ENCODE data around the gene ID3.

The ID3 gene

DNA sequence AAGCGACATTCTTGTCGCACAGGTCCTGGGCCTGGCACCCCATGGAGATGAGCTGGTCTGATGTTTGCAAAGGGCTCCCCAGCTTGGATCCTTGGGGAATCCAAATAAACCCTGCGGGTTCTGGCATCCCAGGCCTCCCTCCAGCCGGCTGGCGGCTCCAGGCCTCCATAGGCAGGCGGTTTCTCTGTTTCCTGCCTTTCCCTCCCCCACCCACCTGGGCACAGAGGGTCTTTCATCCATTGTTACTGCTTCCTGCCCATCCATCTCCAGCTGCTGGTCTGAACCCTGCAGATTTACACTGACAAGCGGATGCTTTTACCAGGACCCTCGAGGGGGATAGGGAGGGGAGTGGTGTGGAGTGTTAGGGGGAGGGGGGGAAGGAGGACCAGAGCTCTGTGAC, 39.1 kb upstream of the ID3 start:
- no peak for DNase-seq (ENCODE audit: insufficient read length, low spot score)
- TF ChIP-seq, protein P1, sequence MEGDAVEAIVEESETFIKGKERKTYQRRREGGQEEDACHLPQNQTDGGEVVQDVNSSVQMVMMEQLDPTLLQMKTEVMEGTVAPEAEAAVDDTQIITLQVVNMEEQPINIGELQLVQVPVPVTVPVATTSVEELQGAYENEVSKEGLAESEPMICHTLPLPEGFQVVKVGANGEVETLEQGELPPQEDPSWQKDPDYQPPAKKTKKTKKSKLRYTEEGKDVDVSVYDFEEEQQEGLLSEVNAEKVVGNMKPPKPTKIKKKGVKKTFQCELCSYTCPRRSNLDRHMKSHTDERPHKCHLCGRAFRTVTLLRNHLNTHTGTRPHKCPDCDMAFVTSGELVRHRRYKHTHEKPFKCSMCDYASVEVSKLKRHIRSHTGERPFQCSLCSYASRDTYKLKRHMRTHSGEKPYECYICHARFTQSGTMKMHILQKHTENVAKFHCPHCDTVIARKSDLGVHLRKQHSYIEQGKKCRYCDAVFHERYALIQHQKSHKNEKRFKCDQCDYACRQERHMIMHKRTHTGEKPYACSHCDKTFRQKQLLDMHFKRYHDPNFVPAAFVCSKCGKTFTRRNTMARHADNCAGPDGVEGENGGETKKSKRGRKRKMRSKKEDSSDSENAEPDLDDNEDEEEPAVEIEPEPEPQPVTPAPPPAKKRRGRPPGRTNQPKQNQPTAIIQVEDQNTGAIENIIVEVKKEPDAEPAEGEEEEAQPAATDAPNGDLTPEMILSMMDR (IDR thresholded peaks at IDR 0.05; ENCODE audit: insufficient read depth, missing control alignments): no peak
- no peak for FAIRE-seq

DNA sequence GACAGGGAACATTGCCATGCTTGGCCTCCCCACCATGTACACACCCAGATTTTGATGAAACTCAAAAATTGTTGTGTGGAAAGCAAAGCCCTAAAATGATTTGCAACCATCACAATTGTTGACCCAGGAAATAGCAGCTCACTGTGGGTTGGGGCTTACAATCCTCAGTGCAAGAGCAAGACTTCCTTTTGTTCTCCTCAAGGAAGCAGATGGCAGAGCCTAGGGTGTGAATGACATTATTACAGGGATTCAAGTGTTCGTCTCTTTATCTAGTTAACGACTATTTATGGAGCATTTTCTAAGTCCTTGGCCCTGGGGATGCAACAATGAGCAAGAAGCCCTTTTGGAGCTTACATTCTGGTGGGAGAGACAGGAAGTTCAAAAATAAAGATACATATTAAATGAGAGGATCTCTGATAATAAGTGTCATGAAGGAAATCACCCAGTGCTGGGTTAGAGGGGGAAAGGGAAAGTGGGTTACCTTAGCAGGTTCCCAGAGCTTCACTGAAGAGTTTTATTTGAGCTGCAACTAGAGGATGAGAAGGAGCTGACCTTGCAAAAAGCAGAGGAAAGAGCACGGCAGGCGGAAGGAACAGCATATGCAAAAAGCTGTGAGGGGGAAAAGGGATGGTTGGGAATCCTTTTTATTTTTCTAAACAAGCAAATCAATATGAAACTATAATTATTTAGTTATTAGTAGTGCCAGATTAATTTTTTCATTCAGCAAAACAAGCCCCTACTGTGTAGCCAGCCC, 38.5 kb upstream of the ID3 start:
- DNase-seq (ENCODE audit: insufficient read length, low spot score): no peak
- no peak for FAIRE-seq
- TF ChIP-seq, protein P1 (IDR thresholded peaks at IDR 0.05; ENCODE audit: insufficient read depth, missing control alignments): no peak

- TF ChIP-seq, protein P1 (IDR thresholded peaks at IDR 0.05; ENCODE audit: insufficient read depth, missing control alignments): no peak
- DNase-seq (ENCODE audit: insufficient read length, low spot score): no peak
- FAIRE-seq: no peak
Measured at GRCh38 chr1:23596382-23597358, 37.4 kb upstream of the ID3 start.

- TF ChIP-seq, protein P1 (IDR thresholded peaks at IDR 0.05; ENCODE audit: insufficient read depth, missing control alignments): no peak
- DNase-seq (ENCODE audit: insufficient read length, low spot score) (no peak), FAIRE-seq (no peak)
Measured at GRCh38 chr1:23594927-23595353, 35.6 kb upstream of the ID3 start.

- no peak for FAIRE-seq
- no peak for DNase-seq (ENCODE audit: insufficient read length, low spot score)
- TF ChIP-seq, protein P1 (IDR thresholded peaks at IDR 0.05; ENCODE audit: insufficient read depth, missing control alignments): no peak
Measured at GRCh38 chr1:23594149-23594907, 35.0 kb upstream of the ID3 start.

DNA sequence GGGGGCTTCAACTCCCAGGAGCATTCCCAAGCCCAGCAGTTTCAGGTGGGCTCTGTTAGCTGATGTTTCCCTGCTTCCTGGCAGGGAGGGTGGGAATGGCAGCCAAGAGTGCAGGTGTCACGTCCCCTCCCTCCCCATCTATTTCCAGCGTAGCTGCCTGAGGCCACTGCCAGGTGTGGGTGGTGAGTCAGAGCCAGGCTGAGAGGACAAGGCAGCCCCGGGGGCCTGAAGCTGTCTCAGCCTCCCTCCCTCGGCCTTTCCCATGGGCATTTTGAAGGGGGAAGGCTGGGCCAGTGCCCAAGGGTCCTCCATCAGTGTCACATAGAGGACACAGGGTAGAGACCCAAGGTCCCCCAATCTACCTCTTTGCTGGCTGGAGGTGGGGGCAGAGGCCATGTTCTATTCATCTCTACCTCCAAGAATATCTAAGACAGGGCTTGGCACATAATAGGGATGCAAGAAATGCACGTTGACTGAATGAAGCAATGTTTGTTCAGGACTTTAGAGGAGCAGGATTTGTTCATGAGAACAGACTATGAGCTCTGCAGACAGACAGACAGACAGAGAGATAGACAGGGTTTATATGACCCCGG, 34.4 kb upstream of the ID3 start:
- DNase-seq (ENCODE audit: insufficient read length, low spot score): no peak
- FAIRE-seq: no peak
- TF ChIP-seq, protein P1 (IDR thresholded peaks at IDR 0.05; ENCODE audit: insufficient read depth, missing control alignments): no peak

Measured in D721Med (cell line).